Measurements from ENCODE around the gene KLHL29. TPM values are rescaled to one million over a fixed set of nuclear protein-coding genes. Genes with fewer than 3 reads are reported as not detected.

The KLHL29 gene
- total RNA-seq, 1 experiment from 2014 or later, result 12.2 TPM

GRCh38 chr2:23630961-23631360, 246.0 kb downstream of the KLHL29 start:
- TF ChIP-seq EZH2 (IDR thresholded peaks at IDR 0.05; ENCODE audit: borderline replicate concordance, low read depth, low read length, poor library complexity, severe bottlenecking) (no peak), CTCF (conservative IDR thresholded peaks at IDR 0.05; ENCODE audit: low read depth, low read length) (no peak)
- intact Hi-C loops (cut with micrococcal nuclease; ENCODE audit: unreplicated experiment), result no loop called here
- H3K4me1 ChIP-seq (ENCODE audit: insufficient read depth, low read length, poor library complexity, severe bottlenecking), result peaks cover 11% of the 10 kb centered on the region
- no peak overlapping the region for H3K4me3 ChIP-seq (ENCODE audit: low read depth, low read length, poor library complexity, severe bottlenecking)
- no peaks in the 10 kb centered on the region for H3K9me3 ChIP-seq (ENCODE audit: low read depth, low read length, poor library complexity, severe bottlenecking)
- no peaks in the 10 kb centered on the region for H3K36me3 ChIP-seq (ENCODE audit: insufficient read depth, low read length, poor library complexity, severe bottlenecking)
- H3K27ac ChIP-seq (ENCODE audit: low read depth, low read length, poor library complexity, severe bottlenecking), result no peak overlapping the region
- H3K27me3 ChIP-seq (replicated peaks; ENCODE audit: insufficient read depth, low read depth, low read length, poor library complexity), result no peaks in the 10 kb centered on the region
- no peak for DNase-seq (ENCODE audit: low spot score)
- ChIA-PET POLR2A (ENCODE audit: low non-redundant PET) (no interaction called here), CTCF (no interaction called here)
- BruUV-seq (replicated peaks), result no TSS peak

GRCh38 chr2:23631389-23631788, 246.4 kb downstream of the KLHL29 start:
- no peaks in the 10 kb centered on the region for H3K9me3 ChIP-seq (ENCODE audit: low read depth, low read length, poor library complexity, severe bottlenecking)
- peaks cover 12% of the 10 kb centered on the region for H3K4me1 ChIP-seq (ENCODE audit: insufficient read depth, low read length, poor library complexity, severe bottlenecking)
- CTCF ChIA-PET, result no interaction called here
- no TSS peak for BruUV-seq (replicated peaks)
- POLR2A ChIA-PET (ENCODE audit: low non-redundant PET), result no interaction called here
- TF ChIP-seq EZH2 (IDR thresholded peaks at IDR 0.05; ENCODE audit: borderline replicate concordance, low read depth, low read length, poor library complexity, severe bottlenecking) (no peak), CTCF (conservative IDR thresholded peaks at IDR 0.05; ENCODE audit: low read depth, low read length) (no peak)
- no peaks in the 10 kb centered on the region for H3K36me3 ChIP-seq (ENCODE audit: insufficient read depth, low read length, poor library complexity, severe bottlenecking)
- H3K27me3 ChIP-seq (replicated peaks; ENCODE audit: insufficient read depth, low read depth, low read length, poor library complexity), result no peaks in the 10 kb centered on the region
- intact Hi-C loops (cut with micrococcal nuclease; ENCODE audit: unreplicated experiment), result no loop called here
- H3K27ac ChIP-seq (ENCODE audit: low read depth, low read length, poor library complexity, severe bottlenecking), result no peak overlapping the region
- DNase-seq (ENCODE audit: low spot score), result no peak
- H3K4me3 ChIP-seq (ENCODE audit: low read depth, low read length, poor library complexity, severe bottlenecking), result no peak overlapping the region

- no peak for DNase-seq (ENCODE audit: low spot score)
- ChIA-PET POLR2A (ENCODE audit: low non-redundant PET) (no interaction called here), CTCF (no interaction called here)
- H3K27me3 ChIP-seq (replicated peaks; ENCODE audit: insufficient read depth, low read depth, low read length, poor library complexity), result no peaks in the 10 kb centered on the region
- no peaks in the 10 kb centered on the region for H3K36me3 ChIP-seq (ENCODE audit: insufficient read depth, low read length, poor library complexity, severe bottlenecking)
- no peak for TF ChIP-seq EZH2 (IDR thresholded peaks at IDR 0.05; ENCODE audit: borderline replicate concordance, low read depth, low read length, poor library complexity, severe bottlenecking)
- no peak for TF ChIP-seq CTCF (conservative IDR thresholded peaks at IDR 0.05; ENCODE audit: low read depth, low read length)
- H3K9me3 ChIP-seq (ENCODE audit: low read depth, low read length, poor library complexity, severe bottlenecking), result no peaks in the 10 kb centered on the region
- peaks cover 12% of the 10 kb centered on the region for H3K4me1 ChIP-seq (ENCODE audit: insufficient read depth, low read length, poor library complexity, severe bottlenecking)
- no peak overlapping the region for H3K4me3 ChIP-seq (ENCODE audit: low read depth, low read length, poor library complexity, severe bottlenecking)
- intact Hi-C loops (cut with micrococcal nuclease; ENCODE audit: unreplicated experiment), result no loop called here
- no peak overlapping the region for H3K27ac ChIP-seq (ENCODE audit: low read depth, low read length, poor library complexity, severe bottlenecking)
- BruUV-seq (replicated peaks), result no TSS peak
These were observed 247.4 kb downstream of the KLHL29 start for GRCh38 chr2:23632386-23632785.
